T-helper 2 cell treated with Interferon-gamma antibody and Interleukin-4, amounts not matched to agents 100 ng/mL and 5 ng/mL, for 36 hours (primary cell): Measurements from ENCODE around the gene P4HA3. TPM values are rescaled to one million over a fixed set of nuclear protein-coding genes. Genes with fewer than 3 reads are reported as not detected.

Experiments
- intact Hi-C: fragments of 100-400 bp; cut with micrococcal nuclease; formaldehyde crosslinking; loops from one replicate; pipeline ENCODE4 v1.15.1; 2023
- total RNA-seq: library from RNA; stranded (reverse); gene quantifications from 2 replicates; pipeline ENCODE4 v1.2.3, GENCODE V29; 2022

The P4HA3 gene
- total RNA-seq, 1 donor from 2014 or later = not detected

DNA sequence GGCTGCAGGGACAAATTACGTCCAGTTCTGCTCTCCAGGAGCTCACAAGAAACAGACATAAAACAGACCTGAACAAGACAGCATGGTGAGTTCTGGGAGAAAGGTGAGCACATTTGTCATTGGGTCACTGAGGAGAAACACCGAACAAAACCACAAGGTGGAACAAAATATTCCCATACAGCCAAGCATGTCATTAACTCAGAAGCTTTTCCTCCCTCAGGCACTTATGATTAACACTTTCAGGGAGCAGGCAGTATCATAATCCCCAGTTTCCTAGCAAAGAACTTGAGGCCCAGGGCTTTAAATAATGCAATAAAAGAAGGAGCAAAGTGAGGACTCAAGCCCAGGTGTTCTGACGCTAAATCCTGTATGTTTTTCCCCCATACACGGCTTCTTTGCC is 43.0 kb downstream of the P4HA3 start:
- intact Hi-C loops = no loop called here

DNA sequence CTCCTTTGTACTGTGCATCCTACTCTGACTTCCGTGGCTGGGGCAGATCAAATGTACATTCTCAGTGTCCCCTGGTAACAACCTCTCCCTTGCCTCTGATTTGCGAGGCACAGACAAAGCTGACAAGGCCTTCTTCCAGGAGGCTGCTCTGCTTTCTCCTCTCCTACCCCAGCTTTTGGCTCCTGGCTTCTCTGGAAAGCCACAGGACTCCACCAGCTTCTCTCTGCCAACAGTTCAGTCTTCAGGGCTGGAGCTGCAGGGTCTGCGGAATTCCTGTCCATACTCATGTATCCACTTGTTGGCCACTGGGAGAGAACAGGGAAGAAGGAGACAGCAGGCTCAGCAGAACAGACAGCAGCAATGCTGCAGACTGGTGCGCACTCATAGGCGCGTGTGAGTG is 44.4 kb downstream of the P4HA3 start:
- intact Hi-C loops = no loop called here

DNA sequence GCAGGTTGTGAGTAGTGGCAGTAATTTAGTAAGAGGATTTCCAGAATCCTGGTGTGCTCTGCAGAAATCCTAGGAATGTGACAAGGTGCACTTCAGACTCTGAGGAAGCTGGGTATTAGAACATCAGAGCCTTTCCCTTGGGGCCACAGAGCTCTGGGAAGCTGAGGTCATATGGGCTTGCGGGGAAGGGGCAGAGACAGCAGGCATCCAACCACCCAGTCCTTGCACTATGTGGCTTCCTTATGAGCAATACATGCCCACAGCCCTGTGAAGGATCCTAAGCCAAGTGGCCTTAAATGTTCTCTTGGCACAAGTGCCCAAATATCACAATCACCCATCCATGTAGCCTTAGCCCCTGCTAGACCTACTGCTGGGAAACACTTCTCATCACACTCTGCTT is 46.2 kb downstream of the P4HA3 start:
- intact Hi-C loops = no loop called here

DNA sequence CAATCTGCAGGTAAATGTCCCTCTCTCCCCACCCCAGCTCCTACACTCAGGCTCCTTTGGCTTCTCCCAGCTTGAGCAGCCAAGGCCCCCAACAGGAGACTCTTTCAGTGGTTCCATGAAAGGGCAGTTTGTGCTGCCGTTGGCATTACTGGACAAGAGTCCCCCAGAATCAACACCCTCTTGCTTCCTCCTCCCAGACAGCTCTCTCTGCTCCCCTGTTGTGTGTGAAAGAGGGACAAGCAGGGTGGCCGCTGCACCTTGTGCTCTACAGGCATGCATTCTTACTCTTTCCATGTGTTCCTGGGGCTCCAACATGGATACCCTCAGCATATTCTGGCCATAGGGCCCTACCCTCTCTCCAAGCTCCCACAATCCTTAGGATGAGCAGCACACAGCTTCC is 48.7 kb downstream of the P4HA3 start:
- intact Hi-C loops = no loop called here

DNA sequence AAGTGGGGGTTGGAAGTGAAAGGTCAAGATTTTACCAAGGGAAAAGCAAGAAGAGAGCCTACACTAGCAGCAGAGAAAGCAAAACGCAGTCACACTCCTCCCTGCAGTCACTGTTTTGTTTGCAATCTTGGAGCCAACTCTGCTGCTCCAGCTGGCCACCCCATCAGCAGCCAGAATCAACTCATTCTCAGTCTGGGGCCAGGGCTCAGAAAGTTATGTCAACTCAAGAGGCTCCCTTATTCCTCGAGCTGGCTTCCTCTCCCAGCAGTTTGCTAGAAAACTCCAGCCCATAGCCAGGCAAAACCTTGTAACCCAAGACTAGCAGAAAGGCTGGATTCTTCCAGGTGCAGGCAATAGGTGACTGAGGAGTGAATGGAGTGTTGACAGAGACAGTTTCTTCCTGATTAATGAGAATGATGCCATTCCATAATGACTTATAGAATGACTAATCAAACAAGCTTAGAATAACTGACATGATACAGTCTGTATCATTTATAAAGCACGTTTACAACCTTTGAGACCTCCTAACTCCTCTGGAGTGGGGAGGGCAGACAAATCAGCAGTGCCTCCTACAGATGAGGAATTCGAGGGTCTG is 53.4 kb downstream of the P4HA3 start:
- intact Hi-C loops = loop anchor here (2.0 to 10.0 kb wide), 2 partner anchors 131 to 293 kb away; no protein-coding TSS in a partner anchor

DNA sequence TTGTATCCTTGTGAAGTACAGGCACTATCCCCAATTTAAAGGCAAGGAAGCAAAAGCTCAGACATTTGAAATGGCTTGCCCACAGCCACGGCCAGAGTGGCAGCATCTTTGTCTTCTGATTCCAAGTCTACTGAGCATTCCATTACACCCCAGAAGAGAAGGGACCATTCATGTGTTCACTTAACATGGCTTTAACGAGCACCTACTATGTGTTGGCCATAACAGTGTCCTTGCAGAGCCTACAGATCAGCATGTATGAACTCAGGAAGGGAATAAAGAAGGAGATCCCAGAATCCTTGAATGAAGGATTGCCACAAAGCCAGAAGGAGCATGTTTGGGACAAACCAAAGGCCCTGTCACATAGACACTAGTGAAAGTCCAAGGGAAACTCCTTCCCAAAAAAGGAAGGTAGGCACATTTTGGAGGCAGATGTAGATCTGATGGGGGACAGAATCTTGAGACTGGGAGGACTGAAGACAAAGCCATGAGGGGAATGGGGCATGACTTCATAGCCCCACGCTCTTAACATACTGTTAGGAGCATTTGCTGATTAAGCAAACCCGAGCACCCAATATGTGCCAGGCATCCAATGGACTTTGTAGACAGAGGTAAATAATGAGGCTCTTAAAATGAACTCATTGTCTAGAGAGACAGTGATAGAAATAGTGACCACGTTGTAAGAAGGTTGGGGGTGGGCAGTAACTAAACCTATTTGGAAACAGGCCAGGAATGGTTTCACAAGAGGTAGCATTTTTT is 54.9 kb downstream of the P4HA3 start:
- intact Hi-C loops = loop anchor here (1.0 to 10.0 kb wide), 3 partner anchors 65 to 292 kb away; no protein-coding TSS in a partner anchor

DNA sequence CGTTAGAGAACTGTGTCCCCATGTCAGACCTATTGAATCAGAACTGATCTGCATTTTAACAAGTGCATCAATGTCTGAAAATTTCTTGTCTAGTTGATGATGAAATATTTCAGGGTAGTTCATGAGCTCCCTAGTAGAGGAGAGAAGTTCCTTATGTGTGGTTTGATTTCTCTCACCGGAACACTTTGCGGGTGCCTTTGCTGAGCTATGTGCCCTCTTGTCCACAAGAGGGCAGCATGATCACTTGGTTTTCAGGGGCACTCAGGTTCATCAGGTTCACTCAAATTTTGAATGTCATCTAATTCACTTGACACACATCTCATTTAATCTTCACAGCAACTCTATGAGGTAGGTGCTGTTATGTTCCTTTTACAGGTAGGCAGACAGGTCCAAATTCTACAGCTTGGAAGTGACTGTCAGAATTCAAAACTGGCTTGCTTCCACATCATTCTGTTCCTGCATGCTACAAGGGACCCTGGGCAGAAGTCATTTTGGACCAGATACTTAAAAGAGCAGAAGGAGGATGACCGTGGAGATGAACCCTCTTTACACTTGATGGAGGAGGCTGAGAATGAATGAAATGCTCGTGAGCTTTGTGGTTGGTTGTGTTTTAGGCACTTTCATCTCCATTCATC is 55.6 kb downstream of the P4HA3 start:
- intact Hi-C loops = loop anchor here (1.0 to 10.0 kb wide), 4 partner anchors 65 to 291 kb away; no protein-coding TSS in a partner anchor

DNA sequence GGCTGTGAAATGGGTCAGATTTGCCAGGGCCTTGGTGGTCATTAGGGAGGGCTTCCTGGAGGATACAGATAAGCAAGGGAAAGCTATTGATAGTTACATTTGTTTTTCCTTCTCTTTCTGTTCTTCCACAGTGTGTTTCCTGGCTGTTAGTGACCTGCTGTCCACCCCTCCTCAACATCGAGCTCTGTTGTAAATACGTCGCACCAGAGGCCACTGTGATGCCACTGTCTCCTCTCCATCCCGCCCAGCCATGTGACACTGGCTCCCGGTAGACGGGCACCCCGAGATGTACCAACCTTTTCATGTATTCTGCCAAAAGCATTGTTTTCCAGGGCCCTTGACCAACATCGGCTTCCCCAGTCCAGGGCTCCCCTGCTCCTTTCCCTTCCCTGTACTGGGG is 58.1 kb downstream of the P4HA3 start:
- intact Hi-C loops = loop anchor here (10.0 kb wide), 1 partner anchor 289 kb away; no protein-coding TSS in a partner anchor

DNA sequence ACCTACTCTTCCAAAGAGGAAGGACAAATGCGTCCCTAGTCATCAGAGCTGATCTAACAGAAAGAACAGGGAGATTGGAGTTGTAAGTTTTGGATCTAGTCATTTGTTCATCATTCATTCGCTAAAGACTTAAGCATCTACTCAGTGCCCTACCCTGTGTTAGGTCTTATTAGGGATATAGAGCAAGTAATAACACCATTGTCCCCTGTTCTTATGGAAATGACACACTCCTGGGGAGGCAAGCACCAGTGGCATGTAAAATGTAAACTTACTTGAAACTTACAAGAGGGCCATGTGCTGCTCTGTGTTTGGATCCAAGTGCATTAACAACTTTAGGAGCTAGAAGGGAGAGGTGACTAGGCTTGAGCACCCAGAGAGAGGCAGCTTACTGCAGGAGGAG is 61.9 kb downstream of the P4HA3 start:
- intact Hi-C loops = no loop called here

DNA sequence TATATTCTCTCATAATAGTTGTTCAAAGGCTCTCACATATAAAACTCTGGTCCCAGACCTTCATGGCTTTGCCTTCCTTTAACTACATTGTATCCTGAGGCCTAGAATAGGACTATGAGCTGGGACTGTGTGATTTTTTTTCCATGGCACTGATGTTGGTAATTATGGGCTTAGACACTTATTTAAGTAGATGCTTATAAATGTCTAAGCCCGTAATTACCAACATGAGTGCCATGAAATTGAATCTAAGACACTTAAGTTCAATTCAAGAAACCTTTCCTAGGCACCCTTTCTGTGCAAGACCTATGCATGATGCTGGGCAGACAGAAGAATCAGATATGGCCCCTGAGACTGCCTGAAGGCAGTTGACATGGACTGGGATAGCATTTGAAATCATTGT is 63.0 kb downstream of the P4HA3 start:
- intact Hi-C loops = no loop called here

DNA sequence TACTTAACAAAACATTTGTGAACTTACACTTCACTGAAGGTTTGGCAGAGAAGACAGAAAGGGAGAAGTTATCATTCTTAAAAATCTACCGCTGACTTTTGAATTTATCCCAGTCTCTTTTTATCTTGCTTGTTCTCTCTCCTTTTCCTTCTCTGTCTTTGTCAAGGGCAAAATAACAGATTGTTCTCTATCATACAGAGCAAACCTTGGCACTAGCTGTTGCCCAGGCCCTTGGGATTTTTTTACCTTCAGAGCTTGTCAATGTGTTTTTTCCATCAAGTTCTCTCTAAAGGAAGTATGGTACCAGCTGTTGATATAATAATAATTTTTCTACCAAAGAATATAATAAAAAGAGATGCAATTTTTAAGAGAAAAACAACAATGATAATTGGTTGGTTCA is 73.2 kb downstream of the P4HA3 start:
- intact Hi-C loops = no loop called here

DNA sequence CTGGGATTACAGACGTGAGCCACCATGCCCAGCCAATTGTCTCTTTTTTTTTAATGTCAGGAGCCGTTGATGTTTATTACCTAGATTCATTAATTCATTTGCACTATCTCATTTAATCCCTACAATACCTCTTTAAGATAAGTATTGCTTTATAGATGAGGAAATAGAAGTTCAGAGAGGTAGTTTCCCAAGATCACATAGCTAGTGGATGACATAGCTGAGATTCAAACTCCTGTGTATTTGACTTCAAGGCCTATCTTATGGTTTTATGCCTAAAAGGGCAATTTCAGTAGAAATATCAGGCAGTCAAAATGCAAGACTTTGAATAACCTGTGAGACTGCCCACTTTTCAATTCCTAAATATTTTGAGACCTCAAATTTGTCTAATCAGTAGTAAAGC is 73.9 kb downstream of the P4HA3 start:
- intact Hi-C loops = no loop called here

DNA sequence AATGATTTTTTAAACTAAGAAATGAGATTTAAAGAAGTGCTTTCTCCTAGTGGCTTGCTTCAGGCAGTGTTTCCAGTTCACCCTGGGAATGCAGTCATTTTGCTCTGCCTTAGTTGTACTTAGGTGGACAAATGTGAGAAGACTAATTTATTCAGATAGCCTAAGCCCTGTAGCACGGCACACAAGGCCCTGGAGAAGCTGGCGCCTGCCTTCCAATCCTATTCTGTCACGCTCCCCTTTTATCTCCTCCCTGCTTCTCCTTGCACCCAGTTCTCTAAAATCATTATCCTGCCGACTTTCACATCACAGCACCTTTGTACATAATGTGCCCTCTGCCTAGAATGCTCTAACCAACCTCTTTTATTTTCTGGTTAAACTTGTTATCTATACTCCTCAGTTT is 76.3 kb downstream of the P4HA3 start:
- intact Hi-C loops = no loop called here

DNA sequence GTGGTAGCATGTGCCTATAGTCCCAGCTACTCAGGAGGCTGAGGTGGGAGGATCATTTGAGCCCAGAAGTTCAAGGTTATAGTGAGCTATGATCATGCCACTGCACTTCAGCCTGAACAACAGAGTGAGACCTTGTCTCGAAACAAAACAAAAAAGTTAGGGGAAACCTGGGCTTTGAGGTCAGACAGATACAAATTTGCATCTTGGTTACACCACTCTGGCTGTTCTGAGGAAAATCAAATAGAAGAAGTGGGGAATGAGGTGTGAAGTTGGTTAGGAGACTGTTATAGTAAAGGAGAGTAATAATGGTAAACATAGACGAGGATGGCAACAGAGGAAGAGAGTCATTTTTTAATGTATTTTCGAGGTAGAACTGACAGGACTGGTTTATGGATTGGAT is 77.8 kb downstream of the P4HA3 start:
- intact Hi-C loops = loop anchor here (2.0 kb wide), 1 partner anchor 63 kb away; the partner anchor contains the start of genes C2CD3 and PPME1

DNA sequence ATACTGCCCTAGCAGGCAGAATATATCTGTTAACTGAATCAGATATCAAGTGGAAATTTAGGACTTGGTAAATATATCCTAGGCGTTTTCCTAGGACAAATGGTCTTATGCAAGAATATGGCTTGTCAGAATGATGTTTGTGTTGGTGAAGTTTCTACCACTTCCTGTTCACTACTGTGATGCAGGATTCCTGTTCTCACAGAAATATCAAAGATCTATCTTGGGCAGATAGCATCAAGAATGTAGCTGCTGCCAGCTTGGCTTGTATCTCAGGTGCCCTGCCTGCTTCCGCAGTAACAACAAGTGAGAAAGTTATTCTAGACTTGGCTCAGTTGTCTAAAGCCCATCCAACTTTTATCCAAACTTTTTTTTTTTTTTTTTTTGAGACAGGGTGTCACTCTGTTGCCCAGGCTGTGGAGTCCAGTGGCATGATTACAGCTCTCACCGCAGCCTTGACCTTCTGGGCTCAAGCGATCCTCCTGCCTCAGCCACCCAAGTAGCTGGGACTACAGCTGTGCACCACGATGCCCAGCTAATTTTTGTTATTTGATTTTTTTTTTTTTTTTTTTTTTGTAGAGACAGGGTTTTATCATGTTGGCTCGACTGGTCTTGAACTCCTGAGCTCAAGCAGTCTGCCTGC is 79.0 kb downstream of the P4HA3 start:
- intact Hi-C loops = loop anchor here (2.0 kb wide), 1 partner anchor 62 kb away; the partner anchor contains the start of genes C2CD3 and PPME1

DNA sequence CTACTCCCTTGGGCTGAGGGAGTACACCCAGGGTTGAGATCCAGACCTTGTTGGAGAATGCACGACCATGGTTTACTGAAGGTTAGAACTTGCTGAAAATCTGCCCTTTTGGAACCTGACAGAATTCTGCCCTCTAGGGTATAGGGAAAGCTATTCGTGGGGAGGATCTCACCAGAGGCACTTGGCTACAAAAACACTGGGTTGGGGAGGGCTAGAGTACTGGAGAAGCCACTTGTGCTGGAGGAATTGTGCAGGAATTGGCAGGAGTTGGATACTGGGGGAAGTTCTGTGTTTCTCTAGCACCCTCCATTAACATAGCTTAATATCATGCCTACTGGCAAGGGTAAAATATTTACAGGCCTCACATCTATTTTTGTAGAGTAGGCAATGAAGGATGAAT is 84.5 kb downstream of the P4HA3 start:
- intact Hi-C loops = no loop called here

DNA sequence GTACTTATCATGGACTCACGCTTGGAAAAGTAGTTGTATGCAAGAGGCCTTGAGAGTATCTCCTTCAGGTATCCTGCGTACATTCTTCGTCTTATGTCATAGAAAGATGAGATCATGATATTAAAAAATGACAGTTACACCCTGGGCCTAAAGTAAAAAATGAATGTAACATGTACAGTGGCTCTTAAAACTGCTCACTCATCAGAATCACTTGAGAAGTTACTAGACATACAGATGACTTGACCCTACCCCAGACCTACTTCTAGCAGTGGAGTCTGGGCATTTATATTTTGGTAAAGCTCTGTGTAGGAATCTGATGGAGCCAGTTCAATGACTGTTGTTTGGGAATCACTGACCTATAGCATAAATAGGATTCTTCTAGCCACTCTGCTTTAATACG is 85.9 kb downstream of the P4HA3 start:
- intact Hi-C loops = no loop called here

DNA sequence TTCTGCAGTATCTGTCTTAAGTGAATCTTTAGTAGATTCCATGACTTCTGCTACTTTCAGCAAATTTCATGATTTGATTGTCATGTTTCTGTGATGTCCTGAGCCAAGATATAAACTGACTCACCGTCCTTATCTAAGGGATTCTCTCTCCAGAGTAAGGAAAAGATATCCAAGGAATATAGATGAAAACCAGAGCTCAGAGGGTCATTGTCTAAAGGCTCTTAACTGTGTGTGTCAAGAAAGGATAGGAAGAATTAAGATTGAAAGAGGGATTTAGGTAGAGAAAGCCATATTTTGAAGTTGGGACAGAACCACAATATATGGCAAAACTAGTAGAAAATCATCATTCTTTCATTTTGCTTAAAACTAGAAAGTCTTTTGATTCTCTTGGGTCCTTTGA is 89.6 kb downstream of the P4HA3 start:
- intact Hi-C loops = no loop called here

DNA sequence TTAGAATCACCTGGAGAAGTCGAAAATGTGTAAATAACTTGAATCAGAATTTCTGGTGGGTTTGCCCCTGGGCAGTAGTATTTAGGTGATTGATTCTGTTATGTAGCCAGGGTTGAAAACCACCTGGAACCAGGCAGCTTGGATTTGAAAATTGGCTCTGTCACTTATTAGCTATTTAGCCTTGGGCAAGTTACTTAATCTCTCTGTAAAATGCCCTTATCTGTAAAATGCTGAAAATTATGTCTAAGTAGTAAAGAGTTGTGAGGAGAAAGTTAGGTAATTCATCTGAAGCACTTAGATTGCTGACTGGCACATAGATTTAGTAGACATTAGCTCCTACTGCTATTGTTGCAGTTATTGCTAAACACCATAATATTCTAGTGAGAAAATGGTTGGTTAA is 91.1 kb downstream of the P4HA3 start:
- intact Hi-C loops = no loop called here
